Measurements from ENCODE around the gene ABCG1.
A peak's percentile ranks its signal among the peaks of the same experiment; 100 is the strongest.

The ABCG1 gene

GRCh38 chr21:42308914-42309752 is 90.2 kb downstream of the ABCG1 start:
- ChIA-PET POLR2A (ENCODE audit: low non-redundant PET) (no interaction called here), CTCF (interaction anchor here (0.5 to 2.2 kb wide), 18 partner anchors 12 to 504 kb away, joined by 3 to 8 read pairs (median 4); no protein-coding TSS in a partner anchor)
- DNase-seq (ENCODE audit: low spot score) = no peak
- H3K27ac ChIP-seq = no peak overlapping the region
- TF ChIP-seq, protein P1, sequence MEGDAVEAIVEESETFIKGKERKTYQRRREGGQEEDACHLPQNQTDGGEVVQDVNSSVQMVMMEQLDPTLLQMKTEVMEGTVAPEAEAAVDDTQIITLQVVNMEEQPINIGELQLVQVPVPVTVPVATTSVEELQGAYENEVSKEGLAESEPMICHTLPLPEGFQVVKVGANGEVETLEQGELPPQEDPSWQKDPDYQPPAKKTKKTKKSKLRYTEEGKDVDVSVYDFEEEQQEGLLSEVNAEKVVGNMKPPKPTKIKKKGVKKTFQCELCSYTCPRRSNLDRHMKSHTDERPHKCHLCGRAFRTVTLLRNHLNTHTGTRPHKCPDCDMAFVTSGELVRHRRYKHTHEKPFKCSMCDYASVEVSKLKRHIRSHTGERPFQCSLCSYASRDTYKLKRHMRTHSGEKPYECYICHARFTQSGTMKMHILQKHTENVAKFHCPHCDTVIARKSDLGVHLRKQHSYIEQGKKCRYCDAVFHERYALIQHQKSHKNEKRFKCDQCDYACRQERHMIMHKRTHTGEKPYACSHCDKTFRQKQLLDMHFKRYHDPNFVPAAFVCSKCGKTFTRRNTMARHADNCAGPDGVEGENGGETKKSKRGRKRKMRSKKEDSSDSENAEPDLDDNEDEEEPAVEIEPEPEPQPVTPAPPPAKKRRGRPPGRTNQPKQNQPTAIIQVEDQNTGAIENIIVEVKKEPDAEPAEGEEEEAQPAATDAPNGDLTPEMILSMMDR (conservative IDR thresholded peaks at IDR 0.05; ENCODE audit: low read depth) = no peak

GRCh38 chr21:42309753-42310213 is 90.8 kb downstream of the ABCG1 start:
- TF ChIP-seq, protein P1 (conservative IDR thresholded peaks at IDR 0.05; ENCODE audit: low read depth) = peak; percentile 68
- ChIA-PET POLR2A (ENCODE audit: low non-redundant PET) (no interaction called here), CTCF (interaction anchor here (0.5 to 2.2 kb wide), 21 partner anchors 11 to 660 kb away, joined by 3 to 8 read pairs (median 3); no protein-coding TSS in a partner anchor)
- no peak overlapping the region for H3K27ac ChIP-seq
- DNase-seq (ENCODE audit: low spot score) = peak; percentile 52

DNA sequence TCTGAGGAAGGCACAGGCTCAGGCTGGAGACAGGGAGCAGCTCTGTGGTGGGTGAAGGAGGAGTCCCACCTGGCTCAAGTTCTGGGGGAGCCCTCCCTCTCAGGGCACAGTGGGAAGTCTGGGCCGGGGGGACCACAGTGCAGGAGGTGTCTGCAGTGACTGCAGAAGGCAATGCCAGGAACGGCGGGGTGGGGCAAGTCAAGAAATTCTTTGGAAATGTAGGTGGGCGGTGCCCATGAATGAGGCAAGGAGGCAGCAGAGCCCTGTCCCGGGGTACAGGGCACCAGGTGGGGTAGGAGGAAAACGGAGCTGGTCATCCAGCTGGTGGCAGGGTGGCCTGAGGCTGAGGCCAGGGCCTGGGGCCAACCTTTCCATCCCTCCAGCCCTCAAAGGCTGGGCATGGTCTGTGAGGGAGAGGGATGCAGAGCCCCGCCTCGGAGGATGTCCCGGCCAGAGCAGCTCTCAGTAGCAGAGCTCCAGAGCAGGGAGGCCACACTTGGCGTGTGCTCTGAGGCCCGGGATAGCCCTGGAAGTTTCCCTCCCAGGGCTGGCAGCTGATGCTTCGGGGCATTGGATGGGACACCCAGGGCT is 91.6 kb downstream of the ABCG1 start:
- H3K27ac ChIP-seq = no peak overlapping the region
- DNase-seq (ENCODE audit: low spot score) = no peak
- CTCF ChIA-PET = interaction anchor here (0.6 to 2.2 kb wide), 8 partner anchors 14 to 659 kb away, joined by 3 to 8 read pairs (median 3); no protein-coding TSS in a partner anchor
- POLR2A ChIA-PET (ENCODE audit: low non-redundant PET) = no interaction called here
- TF ChIP-seq, protein P1 (conservative IDR thresholded peaks at IDR 0.05; ENCODE audit: low read depth) = no peak

DNA sequence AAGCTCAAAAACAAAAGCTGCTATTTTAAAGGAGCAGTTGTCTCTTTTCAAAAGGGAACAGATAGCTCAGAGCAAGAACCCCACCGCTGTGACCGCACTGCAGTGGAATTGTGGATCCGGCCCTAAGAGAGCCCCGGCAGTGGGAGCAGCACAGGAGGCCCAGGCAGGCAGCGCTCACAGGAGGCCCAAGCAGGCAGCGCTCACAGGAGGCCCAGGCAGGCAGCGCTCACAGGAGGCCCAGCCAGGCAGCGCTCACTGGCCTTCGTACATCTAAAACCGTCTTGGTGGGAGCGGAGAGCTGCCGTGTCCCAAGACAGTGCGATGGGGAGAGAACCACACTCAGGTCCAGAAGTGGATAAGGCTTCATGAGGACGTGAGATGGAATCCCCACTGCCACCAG is 92.2 kb downstream of the ABCG1 start:
- TF ChIP-seq, protein P1 (conservative IDR thresholded peaks at IDR 0.05; ENCODE audit: low read depth) = no peak
- no peak overlapping the region for H3K27ac ChIP-seq
- no peak for DNase-seq (ENCODE audit: low spot score)
- CTCF ChIA-PET = interaction anchor here (1.2 to 2.2 kb wide), 2 partner anchors 15 to 139 kb away, joined by 3 to 8 read pairs; no protein-coding TSS in a partner anchor
- POLR2A ChIA-PET (ENCODE audit: low non-redundant PET) = no interaction called here

DNA sequence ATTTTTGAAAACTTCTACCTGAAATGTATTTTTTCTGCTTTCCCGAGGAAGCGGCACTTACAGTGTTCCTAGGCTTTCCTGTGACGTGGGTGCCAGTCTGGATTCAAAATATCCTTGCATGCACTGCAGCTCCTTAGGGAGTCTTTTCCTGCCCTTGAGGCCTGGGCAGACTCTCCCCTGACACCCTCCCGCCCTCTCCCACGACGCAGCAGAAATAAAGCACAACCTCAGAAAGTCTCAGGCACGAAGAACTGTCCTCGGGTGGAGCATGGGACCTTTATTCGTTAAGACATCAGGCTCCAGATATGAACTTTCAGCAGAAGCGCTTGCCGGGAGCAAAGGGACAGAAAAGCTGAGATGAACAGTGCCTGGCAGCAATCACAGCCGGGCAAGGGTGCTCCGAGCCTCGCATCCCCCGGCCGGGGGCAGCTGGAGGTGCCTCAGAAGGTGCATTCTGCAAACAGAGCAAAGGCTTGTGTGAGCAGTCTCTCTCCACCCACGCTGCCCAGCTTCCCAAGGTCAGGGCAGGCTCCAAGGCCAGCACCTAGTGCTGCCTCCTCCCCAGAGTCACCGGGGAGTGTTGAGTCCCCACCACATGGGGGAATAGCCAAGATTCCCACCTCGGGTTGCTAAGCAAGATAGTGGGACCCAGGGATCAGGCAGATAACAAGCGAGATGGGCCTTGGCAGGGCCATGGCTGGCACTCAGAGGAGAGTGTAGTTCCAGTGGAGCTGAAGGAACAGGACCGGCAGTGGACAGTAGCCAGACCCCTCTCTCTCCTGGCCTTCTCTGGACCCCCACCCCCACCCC is 93.1 kb downstream of the ABCG1 start:
- TF ChIP-seq, protein P1 (conservative IDR thresholded peaks at IDR 0.05; ENCODE audit: low read depth) = no peak
- ChIA-PET POLR2A (ENCODE audit: low non-redundant PET) (no interaction called here), CTCF (interaction anchor here (0.7 kb wide), 1 partner anchor 59 kb away, joined by 3 read pairs; no protein-coding TSS in a partner anchor)
- no peak for DNase-seq (ENCODE audit: low spot score)
- H3K27ac ChIP-seq = no peak overlapping the region

DNA sequence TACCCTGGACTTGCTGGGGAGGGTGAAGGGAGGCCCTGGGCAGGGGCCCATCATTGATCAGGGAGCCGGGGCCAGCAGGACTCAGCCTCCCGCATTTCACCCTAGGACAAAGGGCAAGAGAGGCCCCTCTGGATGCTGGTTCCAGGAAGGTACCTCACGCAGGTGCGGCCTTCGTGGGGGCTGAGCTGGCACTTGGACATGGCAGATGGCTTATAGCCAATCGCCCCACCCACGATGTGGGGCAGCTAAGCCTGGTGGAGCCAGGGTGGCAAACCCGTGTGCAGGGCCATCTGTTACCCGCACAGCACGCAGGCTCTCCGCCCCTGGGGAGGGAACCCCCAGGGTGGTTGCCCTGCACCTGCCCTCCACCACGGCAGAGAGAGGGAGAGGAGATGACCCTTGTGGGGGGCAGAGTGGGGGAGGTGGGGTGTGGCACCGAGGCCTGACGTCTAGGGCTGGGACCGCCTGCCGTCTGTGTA is 93.7 kb downstream of the ABCG1 start:
- no peak overlapping the region for H3K27ac ChIP-seq
- CTCF ChIA-PET = interaction anchor here (0.7 kb wide), 1 partner anchor 59 kb away, joined by 3 read pairs; no protein-coding TSS in a partner anchor
- POLR2A ChIA-PET (ENCODE audit: low non-redundant PET) = no interaction called here
- TF ChIP-seq, protein P1 (conservative IDR thresholded peaks at IDR 0.05; ENCODE audit: low read depth) = no peak
- no peak for DNase-seq (ENCODE audit: low spot score)

Measured in RWPE1 (cell line).